ENCODE measurements around the gene ARHGAP4.

ARHGAP4 gene

GRCh38 chrX:153941336-153942252 lies 15.5 kb upstream of the ARHGAP4 start:
- no peaks in the 10 kb centered on the region for H3K36me3 ChIP-seq (ENCODE audit: insufficient read depth, low read length)
- peak overlapping the region; percentile 56; the same call in 1 of the 2 replicates for H3K27ac ChIP-seq (ENCODE audit: low read depth, low read length)
- no peaks in the 10 kb centered on the region for H3K27me3 ChIP-seq (ENCODE audit: insufficient read depth, low read length)
- H3K9me3 ChIP-seq (ENCODE audit: insufficient read depth, low read depth, low read length): no peaks in the 10 kb centered on the region
- peak overlapping the region; percentile 20; the same call in 1 of the 2 replicates for H3K4me3 ChIP-seq (ENCODE audit: low read length)
- no peak overlapping the region for H3K9ac ChIP-seq (ENCODE audit: low read depth, low read length)
- 17% methylated on average over 16 of the region's 23 CpGs for WGBS
- H3K4me1 ChIP-seq (ENCODE audit: insufficient read depth, low read length): no peaks in the 10 kb centered on the region

- Histone ChIP-seq H3K27ac (ENCODE audit: low read depth, low read length) (no peak overlapping the region), H3K4me3 (ENCODE audit: low read length) (no peak overlapping the region), H3K27me3 (ENCODE audit: insufficient read depth, low read length) (no peaks in the 10 kb centered on the region), H3K36me3 (ENCODE audit: insufficient read depth, low read length) (no peaks in the 10 kb centered on the region), H3K9me3 (ENCODE audit: insufficient read depth, low read depth, low read length) (no peaks in the 10 kb centered on the region), H3K9ac (ENCODE audit: low read depth, low read length) (no peak overlapping the region), H3K4me1 (ENCODE audit: insufficient read depth, low read length) (no peaks in the 10 kb centered on the region)
- 47% methylated on average over 7 of the region's 7 CpGs for WGBS
Observed at GRCh38 chrX:153939573-153939972, 13.5 kb upstream of the ARHGAP4 start.

- Histone ChIP-seq H3K4me1 (ENCODE audit: insufficient read depth, low read length) (no peaks in the 10 kb centered on the region), H3K9ac (ENCODE audit: low read depth, low read length) (no peak overlapping the region), H3K27me3 (ENCODE audit: insufficient read depth, low read length) (no peaks in the 10 kb centered on the region), H3K4me3 (ENCODE audit: low read length) (no peak overlapping the region), H3K9me3 (ENCODE audit: insufficient read depth, low read depth, low read length) (no peaks in the 10 kb centered on the region), H3K36me3 (ENCODE audit: insufficient read depth, low read length) (no peaks in the 10 kb centered on the region), H3K27ac (ENCODE audit: low read depth, low read length) (no peak overlapping the region)
- 95% methylated on average over 10 of the region's 10 CpGs for WGBS
Observed at GRCh38 chrX:153938226-153938786, 12.2 kb upstream of the ARHGAP4 start.

GRCh38 chrX:153937056-153937455 lies 11.0 kb upstream of the ARHGAP4 start:
- peaks cover 10% of the 10 kb centered on the region; the same call in 1 of the 2 replicates for H3K36me3 ChIP-seq (ENCODE audit: insufficient read depth, low read length)
- WGBS: 94% methylated on average over 2 of the region's 3 CpGs
- H3K4me1 ChIP-seq (ENCODE audit: insufficient read depth, low read length): no peaks in the 10 kb centered on the region
- H3K9ac ChIP-seq (ENCODE audit: low read depth, low read length): no peak overlapping the region
- no peaks in the 10 kb centered on the region for H3K9me3 ChIP-seq (ENCODE audit: insufficient read depth, low read depth, low read length)
- H3K27ac ChIP-seq (ENCODE audit: low read depth, low read length): no peak overlapping the region
- H3K4me3 ChIP-seq (ENCODE audit: low read length): no peak overlapping the region
- H3K27me3 ChIP-seq (ENCODE audit: insufficient read depth, low read length): no peaks in the 10 kb centered on the region

GRCh38 chrX:153935326-153935851 lies 9.3 kb upstream of the ARHGAP4 start:
- no peak overlapping the region for H3K27ac ChIP-seq (ENCODE audit: low read depth, low read length)
- H3K36me3 ChIP-seq (ENCODE audit: insufficient read depth, low read length): peaks cover 26% of the 10 kb centered on the region
- no peaks in the 10 kb centered on the region for H3K9me3 ChIP-seq (ENCODE audit: insufficient read depth, low read depth, low read length)
- H3K27me3 ChIP-seq (ENCODE audit: insufficient read depth, low read length): no peaks in the 10 kb centered on the region
- H3K4me3 ChIP-seq (ENCODE audit: low read length): peak overlapping the region; percentile 49
- no peak overlapping the region for H3K9ac ChIP-seq (ENCODE audit: low read depth, low read length)
- H3K4me1 ChIP-seq (ENCODE audit: insufficient read depth, low read length): no peaks in the 10 kb centered on the region
- WGBS: 15% methylated on average over 19 of the region's 32 CpGs

GRCh38 chrX:153934762-153935325 lies 8.8 kb upstream of the ARHGAP4 start, which contains the start of gene NAA10:
Gene NAA10, minus strand, starts transcription at chrX:153935037. Its CDS starts 133 bp downstream, at chrX:153934904.
- Histone ChIP-seq H3K36me3 (ENCODE audit: insufficient read depth, low read length) (peaks cover 32% of the 10 kb centered on the region), H3K9me3 (ENCODE audit: insufficient read depth, low read depth, low read length) (no peaks in the 10 kb centered on the region), H3K9ac (ENCODE audit: low read depth, low read length) (peak within 1 kb of the TSS; percentile 81), H3K4me3 (ENCODE audit: low read length) (peak within 1 kb of the TSS; percentile 75), H3K27ac (ENCODE audit: low read depth, low read length) (no peak within 1 kb of the TSS), H3K4me1 (ENCODE audit: insufficient read depth, low read length) (no peaks in the 10 kb centered on the region), H3K27me3 (ENCODE audit: insufficient read depth, low read length) (no peaks in the 10 kb centered on the region)
- WGBS: under 1% methylated on average over 74 of the region's 87 CpGs

GRCh38 chrX:153934148-153934761 lies 8.2 kb upstream of the ARHGAP4 start:
- Histone ChIP-seq H3K27me3 (ENCODE audit: insufficient read depth, low read length) (no peaks in the 10 kb centered on the region), H3K4me3 (ENCODE audit: low read length) (peak overlapping the region; percentile 75), H3K4me1 (ENCODE audit: insufficient read depth, low read length) (no peaks in the 10 kb centered on the region), H3K36me3 (ENCODE audit: insufficient read depth, low read length) (peaks cover 37% of the 10 kb centered on the region), H3K9ac (ENCODE audit: low read depth, low read length) (peak overlapping the region; percentile 81), H3K27ac (ENCODE audit: low read depth, low read length) (no peak overlapping the region), H3K9me3 (ENCODE audit: insufficient read depth, low read depth, low read length) (no peaks in the 10 kb centered on the region)
- 7% methylated on average over 33 of the region's 33 CpGs for WGBS

GRCh38 chrX:153933748-153934147 lies 7.7 kb upstream of the ARHGAP4 start:
- peak overlapping the region; percentile 81; the same call in 1 of the 2 replicates for H3K9ac ChIP-seq (ENCODE audit: low read depth, low read length)
- 61% methylated on average over 6 of the region's 7 CpGs for WGBS
- no peaks in the 10 kb centered on the region for H3K4me1 ChIP-seq (ENCODE audit: insufficient read depth, low read length)
- H3K27ac ChIP-seq (ENCODE audit: low read depth, low read length): no peak overlapping the region
- no peaks in the 10 kb centered on the region for H3K9me3 ChIP-seq (ENCODE audit: insufficient read depth, low read depth, low read length)
- peak overlapping the region; percentile 75 for H3K4me3 ChIP-seq (ENCODE audit: low read length)
- peaks cover 37% of the 10 kb centered on the region for H3K36me3 ChIP-seq (ENCODE audit: insufficient read depth, low read length)
- no peaks in the 10 kb centered on the region for H3K27me3 ChIP-seq (ENCODE audit: insufficient read depth, low read length)

- 97% methylated on average over 9 of the region's 13 CpGs for WGBS
- Histone ChIP-seq H3K9me3 (ENCODE audit: insufficient read depth, low read depth, low read length) (no peaks in the 10 kb centered on the region), H3K27me3 (ENCODE audit: insufficient read depth, low read length) (no peaks in the 10 kb centered on the region), H3K36me3 (ENCODE audit: insufficient read depth, low read length) (peaks cover 37% of the 10 kb centered on the region), H3K4me1 (ENCODE audit: insufficient read depth, low read length) (no peaks in the 10 kb centered on the region), H3K4me3 (ENCODE audit: low read length) (no peak overlapping the region), H3K27ac (ENCODE audit: low read depth, low read length) (no peak overlapping the region), H3K9ac (ENCODE audit: low read depth, low read length) (no peak overlapping the region)
Observed at GRCh38 chrX:153932220-153932915, 6.3 kb upstream of the ARHGAP4 start.

GRCh38 chrX:153931748-153932147 lies 5.7 kb upstream of the ARHGAP4 start:
- Histone ChIP-seq H3K27me3 (ENCODE audit: insufficient read depth, low read length) (no peaks in the 10 kb centered on the region), H3K9ac (ENCODE audit: low read depth, low read length) (no peak overlapping the region)
- 94% methylated on average over 13 of the region's 13 CpGs for WGBS

More at GRCh38 chrX:153931748-153932147, 5.7 kb upstream of the ARHGAP4 start:
- Histone ChIP-seq H3K4me3 (ENCODE audit: low read length) (no peak overlapping the region), H3K4me1 (ENCODE audit: insufficient read depth, low read length) (no peaks in the 10 kb centered on the region), H3K9me3 (ENCODE audit: insufficient read depth, low read depth, low read length) (no peaks in the 10 kb centered on the region), H3K36me3 (ENCODE audit: insufficient read depth, low read length) (peaks cover 37% of the 10 kb centered on the region), H3K27ac (ENCODE audit: low read depth, low read length) (no peak overlapping the region)
